GM21737 (cell line): ENCODE data around the gene FSIP1.

Experiments used
- ATAC-seq: cut with Tn5 transposase; IDR thresholded peaks from one replicate; pipeline ENCODE4 v1.9.1; 2021; ENCODE audit warnings: mild to moderate bottlenecking, moderate library complexity; ENCODE audit not compliant: unreplicated experiment

The FSIP1 gene

DNA sequence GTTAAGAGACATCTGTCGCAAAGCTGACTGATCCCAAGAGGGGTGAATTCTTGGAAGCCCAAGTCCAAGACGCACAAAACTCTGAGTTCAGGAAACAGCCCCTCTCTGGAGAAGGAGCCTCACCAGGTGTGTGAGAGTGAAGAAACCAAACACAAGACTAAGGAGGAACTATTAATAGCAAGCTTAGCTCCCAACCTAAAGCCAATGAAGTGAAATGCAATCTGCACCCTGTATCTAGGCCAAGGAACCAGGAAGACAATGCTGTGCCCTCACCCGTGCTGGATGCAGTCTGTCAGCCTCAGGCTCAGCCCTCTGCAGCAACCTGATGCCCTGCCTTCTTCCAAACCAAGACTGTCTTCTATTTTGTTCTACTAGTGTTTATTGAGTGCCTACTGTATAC is 224.2 kb downstream of the FSIP1 start:
- ATAC-seq: no peak

DNA sequence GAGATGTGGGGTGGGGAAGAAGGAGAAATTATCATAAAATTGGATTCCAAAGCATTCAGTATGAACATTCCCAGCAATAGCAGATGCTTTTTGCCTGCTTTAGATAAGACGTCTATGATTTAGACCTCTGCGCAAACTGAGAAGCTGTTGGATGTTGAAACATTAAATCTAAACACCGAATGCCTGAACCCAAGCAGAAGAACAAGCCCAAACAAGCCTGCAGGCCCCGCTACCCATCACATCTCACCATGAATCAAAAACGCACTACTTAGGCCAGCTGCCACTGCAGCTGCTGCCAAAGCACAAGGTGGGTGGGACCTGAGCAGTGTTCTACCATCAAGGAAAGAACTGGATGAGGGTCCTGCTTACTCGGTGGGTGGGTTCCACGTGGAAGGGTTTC is 226.2 kb downstream of the FSIP1 start:
- ATAC-seq: no peak

DNA sequence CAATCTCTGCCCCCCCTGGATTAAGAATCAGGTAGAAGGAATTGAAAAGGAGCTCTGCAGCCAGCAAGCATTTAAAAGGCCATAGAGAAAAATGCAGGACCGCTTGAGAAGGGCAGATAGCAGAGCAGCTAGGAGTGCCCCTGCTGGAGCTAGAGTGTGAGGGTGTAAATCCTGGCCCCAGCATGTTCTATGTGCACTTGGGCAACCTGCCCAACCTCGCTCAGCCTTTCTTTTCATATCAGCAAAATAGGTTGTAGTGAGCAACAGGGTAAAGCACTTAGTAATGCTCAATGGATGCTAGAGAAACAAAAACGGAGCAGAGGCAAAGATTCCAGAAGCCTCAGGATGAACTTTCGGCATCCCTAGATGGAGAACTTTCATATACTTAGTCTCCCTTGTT is 226.8 kb downstream of the FSIP1 start:
- ATAC-seq: no peak

DNA sequence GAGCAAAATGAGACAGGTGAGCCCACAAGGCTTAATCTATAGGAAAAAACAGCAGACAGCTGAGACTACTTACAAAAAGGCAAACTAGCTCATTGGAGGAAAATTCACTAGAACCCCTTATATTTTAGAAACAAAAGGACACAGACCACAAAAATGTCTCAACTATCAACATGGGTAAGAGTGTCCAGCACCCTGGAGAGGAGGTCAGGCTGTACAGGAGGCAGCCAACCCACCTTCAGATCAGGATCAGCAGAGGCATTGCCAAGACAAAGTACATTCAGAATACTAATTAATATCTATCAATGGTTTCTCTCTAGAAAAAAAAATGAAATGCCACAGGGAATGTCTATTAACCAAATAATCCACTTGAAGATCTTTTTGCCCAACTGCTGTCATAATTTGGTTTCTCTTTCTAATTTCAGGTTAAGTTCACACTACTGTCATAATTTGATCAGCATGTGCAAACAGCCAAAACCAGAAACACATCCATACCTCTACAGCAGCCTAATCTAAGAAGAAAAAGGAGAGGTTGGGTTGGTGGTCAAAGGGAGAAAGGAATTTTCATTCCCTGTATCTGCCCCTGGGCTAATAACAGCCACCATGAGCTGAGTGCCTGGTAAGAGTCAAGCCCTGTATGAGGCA is 227.8 kb downstream of the FSIP1 start:
- no peak for ATAC-seq

- ATAC-seq: no peak
Observed at GRCh38 chr15:39553947-39554693, 228.5 kb downstream of the FSIP1 start.

DNA sequence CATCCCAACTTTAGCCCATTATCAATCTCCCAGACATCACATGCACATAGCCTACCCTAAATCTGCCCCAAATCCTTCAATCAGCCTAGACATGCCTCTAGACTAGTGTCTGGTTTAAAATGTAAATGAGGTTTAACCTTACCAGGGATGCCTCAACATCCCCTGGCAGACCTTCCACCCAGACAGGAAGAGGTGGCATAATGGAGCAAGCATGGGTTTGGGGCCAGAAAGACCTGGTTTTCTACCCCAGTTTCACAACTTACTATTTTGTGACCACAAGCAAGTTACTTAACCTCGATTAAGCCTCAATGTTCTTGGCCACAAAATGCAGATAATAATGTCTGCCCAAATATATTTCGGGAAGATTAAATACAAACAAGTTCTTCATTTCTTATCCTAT is 230.1 kb downstream of the FSIP1 start:
- ATAC-seq: no peak

DNA sequence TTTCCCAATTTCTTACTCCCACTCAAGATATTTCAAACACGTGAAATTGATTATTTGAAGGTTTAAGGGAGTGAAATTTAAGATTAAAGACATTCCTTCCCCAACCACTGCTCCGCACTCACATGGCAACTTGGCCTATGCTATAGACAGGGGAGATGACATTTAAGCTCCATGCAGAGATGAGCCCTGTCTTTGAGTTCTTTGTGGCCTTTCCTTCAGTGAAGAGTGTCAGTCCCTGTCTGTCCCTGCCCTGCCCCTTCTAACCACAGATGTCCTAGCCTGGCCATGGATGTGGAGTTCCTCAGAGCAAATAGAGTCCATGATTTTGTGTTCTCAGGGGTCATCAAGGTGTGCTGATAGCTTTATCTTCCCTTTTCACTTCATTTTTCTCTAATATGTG is 231.2 kb downstream of the FSIP1 start:
- ATAC-seq: no peak
